ENCODE results near the gene RMC1.
A peak's percentile ranks its signal among the peaks of the same experiment; 100 is the strongest.

Gene RMC1

DNA sequence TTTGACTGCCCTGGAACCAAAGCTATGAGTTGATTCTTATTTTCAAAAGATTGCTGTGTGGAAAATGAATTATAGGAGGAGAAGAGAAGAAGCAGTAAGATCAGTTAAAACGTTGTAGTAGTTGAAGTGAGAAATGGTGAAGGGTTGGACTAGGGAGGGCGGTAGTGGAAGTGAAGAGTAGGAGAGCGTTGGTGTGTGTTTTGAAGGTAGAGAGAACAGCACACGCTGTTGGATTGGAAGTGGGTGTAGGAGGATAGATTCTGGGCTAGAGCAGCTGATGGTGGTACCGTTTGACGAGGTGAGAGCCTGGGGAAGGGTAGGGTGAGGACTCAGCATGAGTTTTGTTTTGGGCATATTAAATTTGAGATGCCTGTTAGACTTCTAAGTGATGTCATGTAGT is 31.8 kb upstream of the RMC1 start:
- no peaks in the 10 kb centered on the region for H3K27me3 ChIP-seq (ENCODE audit: low read length)
- no peaks in the 10 kb centered on the region for H3K9me3 ChIP-seq (ENCODE audit: insufficient read depth, low read length)
- H2AFZ ChIP-seq (ENCODE audit: low read depth, low read length, severe bottlenecking), result no peak overlapping the region
- no peak overlapping the region for H3K4me3 ChIP-seq (ENCODE audit: insufficient read depth, low read length, poor library complexity, severe bottlenecking)
- TF ChIP-seq, protein P1, sequence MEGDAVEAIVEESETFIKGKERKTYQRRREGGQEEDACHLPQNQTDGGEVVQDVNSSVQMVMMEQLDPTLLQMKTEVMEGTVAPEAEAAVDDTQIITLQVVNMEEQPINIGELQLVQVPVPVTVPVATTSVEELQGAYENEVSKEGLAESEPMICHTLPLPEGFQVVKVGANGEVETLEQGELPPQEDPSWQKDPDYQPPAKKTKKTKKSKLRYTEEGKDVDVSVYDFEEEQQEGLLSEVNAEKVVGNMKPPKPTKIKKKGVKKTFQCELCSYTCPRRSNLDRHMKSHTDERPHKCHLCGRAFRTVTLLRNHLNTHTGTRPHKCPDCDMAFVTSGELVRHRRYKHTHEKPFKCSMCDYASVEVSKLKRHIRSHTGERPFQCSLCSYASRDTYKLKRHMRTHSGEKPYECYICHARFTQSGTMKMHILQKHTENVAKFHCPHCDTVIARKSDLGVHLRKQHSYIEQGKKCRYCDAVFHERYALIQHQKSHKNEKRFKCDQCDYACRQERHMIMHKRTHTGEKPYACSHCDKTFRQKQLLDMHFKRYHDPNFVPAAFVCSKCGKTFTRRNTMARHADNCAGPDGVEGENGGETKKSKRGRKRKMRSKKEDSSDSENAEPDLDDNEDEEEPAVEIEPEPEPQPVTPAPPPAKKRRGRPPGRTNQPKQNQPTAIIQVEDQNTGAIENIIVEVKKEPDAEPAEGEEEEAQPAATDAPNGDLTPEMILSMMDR (IDR thresholded peaks at IDR 0.05; ENCODE audit: insufficient read depth, low read length, poor library complexity, severe bottlenecking), result no peak
- TF ChIP-seq EZH2phosphoT487 (conservative IDR thresholded peaks at IDR 0.05; ENCODE audit: low read length), result no peak
- no peak overlapping the region for H3K9ac ChIP-seq (ENCODE audit: low read length)
- no peaks in the 10 kb centered on the region for H4K20me1 ChIP-seq (ENCODE audit: low read depth, low read length)
- H3K9me2 ChIP-seq (replicated peaks; ENCODE audit: insufficient read depth, low read length), result no peaks in the 10 kb centered on the region
- H3K4me2 ChIP-seq (ENCODE audit: low read depth, low read length, poor library complexity, severe bottlenecking), result no peak overlapping the region
- H3K79me2 ChIP-seq (ENCODE audit: insufficient read depth, low read length), result no peaks in the 10 kb centered on the region
- no peak overlapping the region for H3K27ac ChIP-seq (ENCODE audit: low read depth, low read length)
- H3F3A ChIP-seq (ENCODE audit: insufficient read depth), result 0 out of 2 replicates have a peak, but pooled peaks cover 4% of the 10 kb centered on the region
- peaks cover 56% of the 10 kb centered on the region for H3K36me3 ChIP-seq (ENCODE audit: low read length)

DNA sequence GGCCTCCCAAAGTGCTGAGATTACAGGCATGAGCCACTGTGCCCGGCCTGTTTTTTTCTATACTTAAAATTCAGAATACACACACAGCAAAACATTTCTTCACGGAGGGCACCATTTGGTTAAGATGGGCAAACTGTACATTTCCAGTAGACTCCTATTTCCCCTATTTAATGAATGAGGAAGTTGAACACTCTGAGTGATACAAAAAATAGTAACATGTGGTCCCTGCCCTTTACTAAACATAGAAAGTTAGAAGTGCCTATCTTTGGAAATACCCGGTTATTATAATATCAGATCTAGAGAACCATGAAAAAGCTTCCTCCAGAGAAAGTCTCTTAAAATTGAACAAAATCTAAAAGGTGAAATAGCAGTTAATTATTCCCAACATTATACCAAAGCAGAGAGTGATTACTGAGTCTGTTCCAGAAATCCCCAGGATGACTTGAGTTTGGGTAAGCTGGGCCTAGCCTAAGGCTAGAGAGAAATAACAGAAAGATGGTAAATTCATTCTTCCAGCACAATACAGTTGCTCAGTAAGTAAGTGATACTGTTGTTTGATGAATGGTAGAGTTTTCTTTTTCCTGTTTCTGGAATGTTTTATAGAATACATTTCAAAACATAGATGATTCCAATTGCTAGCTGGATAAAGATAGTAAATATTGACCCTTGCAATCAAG is 23.3 kb upstream of the RMC1 start:
- no peaks in the 10 kb centered on the region for H3K9me3 ChIP-seq (ENCODE audit: insufficient read depth, low read length)
- peak overlapping the region; percentile 73 for H3K27ac ChIP-seq (ENCODE audit: low read depth, low read length)
- H2AFZ ChIP-seq (ENCODE audit: low read depth, low read length, severe bottlenecking), result no peak overlapping the region
- H3K79me2 ChIP-seq (ENCODE audit: insufficient read depth, low read length), result no peaks in the 10 kb centered on the region
- H3K27me3 ChIP-seq (ENCODE audit: low read length), result no peaks in the 10 kb centered on the region
- peak overlapping the region; percentile 47 for H3K4me2 ChIP-seq (ENCODE audit: low read depth, low read length, poor library complexity, severe bottlenecking)
- H3K36me3 ChIP-seq (ENCODE audit: low read length), result peaks cover 45% of the 10 kb centered on the region
- TF ChIP-seq, protein P1 (IDR thresholded peaks at IDR 0.05; ENCODE audit: insufficient read depth, low read length, poor library complexity, severe bottlenecking), result no peak
- no peak for TF ChIP-seq EZH2phosphoT487 (conservative IDR thresholded peaks at IDR 0.05; ENCODE audit: low read length)
- H3K4me3 ChIP-seq (ENCODE audit: insufficient read depth, low read length, poor library complexity, severe bottlenecking), result no peak overlapping the region
- H3K9ac ChIP-seq (ENCODE audit: low read length), result no peak overlapping the region
- peaks cover 55% of the 10 kb centered on the region for H3F3A ChIP-seq (ENCODE audit: insufficient read depth)
- no peaks in the 10 kb centered on the region for H3K9me2 ChIP-seq (replicated peaks; ENCODE audit: insufficient read depth, low read length)
- H4K20me1 ChIP-seq (ENCODE audit: low read depth, low read length), result no peaks in the 10 kb centered on the region

DNA sequence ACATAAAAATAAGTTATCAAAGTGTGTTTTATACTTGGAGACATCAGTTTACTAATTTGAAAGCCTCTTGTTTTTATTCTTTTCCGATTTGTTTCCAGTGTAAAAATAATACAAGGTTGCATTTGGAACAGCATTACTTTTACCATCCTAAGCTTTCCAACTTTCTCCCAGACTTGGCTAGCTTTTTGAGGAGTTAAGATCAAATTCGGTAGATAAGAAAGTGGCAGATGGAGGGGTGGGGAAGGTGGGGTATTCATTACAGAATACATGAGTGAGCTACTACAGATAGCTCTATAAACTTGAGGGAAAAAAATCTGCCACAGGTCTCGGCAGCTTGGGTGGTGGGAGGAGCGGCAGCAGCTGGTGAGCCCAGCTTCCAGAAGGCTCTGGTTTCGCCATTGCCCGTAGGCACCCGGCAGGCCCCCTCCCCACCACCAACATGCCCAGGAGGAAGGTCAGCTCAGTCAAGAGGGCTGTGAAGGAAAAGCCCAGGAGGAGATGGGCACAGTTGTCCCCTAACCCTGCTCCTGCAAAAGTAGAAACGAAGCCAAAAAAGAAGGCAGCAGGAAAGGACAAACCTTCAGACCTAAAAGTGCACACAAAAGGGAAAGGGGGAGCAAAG is 18.6 kb upstream of the RMC1 start:
- Histone ChIP-seq H3K9ac (ENCODE audit: low read length) (no peak overlapping the region), H3K9me2 (replicated peaks; ENCODE audit: insufficient read depth, low read length) (no peaks in the 10 kb centered on the region), H3K27me3 (ENCODE audit: low read length) (no peaks in the 10 kb centered on the region), H3K79me2 (ENCODE audit: insufficient read depth, low read length) (no peaks in the 10 kb centered on the region), H3K9me3 (ENCODE audit: insufficient read depth, low read length) (no peaks in the 10 kb centered on the region), H2AFZ (ENCODE audit: low read depth, low read length, severe bottlenecking) (no peak overlapping the region), H3K4me3 (ENCODE audit: insufficient read depth, low read length, poor library complexity, severe bottlenecking) (no peak overlapping the region), H3K27ac (ENCODE audit: low read depth, low read length) (peak overlapping the region; percentile 46), H3K36me3 (ENCODE audit: low read length) (peaks cover 24% of the 10 kb centered on the region), H3F3A (ENCODE audit: insufficient read depth) (peaks cover 83% of the 10 kb centered on the region), H4K20me1 (ENCODE audit: low read depth, low read length) (no peaks in the 10 kb centered on the region), H3K4me2 (ENCODE audit: low read depth, low read length, poor library complexity, severe bottlenecking) (no peak overlapping the region)
- TF ChIP-seq, protein P1 (IDR thresholded peaks at IDR 0.05; ENCODE audit: insufficient read depth, low read length, poor library complexity, severe bottlenecking), result no peak
- no peak for TF ChIP-seq EZH2phosphoT487 (conservative IDR thresholded peaks at IDR 0.05; ENCODE audit: low read length)
